ENCODE data around the gene CHRNA9. TPM values are rescaled to one million over a fixed set of nuclear protein-coding genes. Genes with fewer than 3 reads are reported as not detected.

CHRNA9 gene
- total RNA-seq, 1 donor from 2014 or later = 2.8 TPM

DNA sequence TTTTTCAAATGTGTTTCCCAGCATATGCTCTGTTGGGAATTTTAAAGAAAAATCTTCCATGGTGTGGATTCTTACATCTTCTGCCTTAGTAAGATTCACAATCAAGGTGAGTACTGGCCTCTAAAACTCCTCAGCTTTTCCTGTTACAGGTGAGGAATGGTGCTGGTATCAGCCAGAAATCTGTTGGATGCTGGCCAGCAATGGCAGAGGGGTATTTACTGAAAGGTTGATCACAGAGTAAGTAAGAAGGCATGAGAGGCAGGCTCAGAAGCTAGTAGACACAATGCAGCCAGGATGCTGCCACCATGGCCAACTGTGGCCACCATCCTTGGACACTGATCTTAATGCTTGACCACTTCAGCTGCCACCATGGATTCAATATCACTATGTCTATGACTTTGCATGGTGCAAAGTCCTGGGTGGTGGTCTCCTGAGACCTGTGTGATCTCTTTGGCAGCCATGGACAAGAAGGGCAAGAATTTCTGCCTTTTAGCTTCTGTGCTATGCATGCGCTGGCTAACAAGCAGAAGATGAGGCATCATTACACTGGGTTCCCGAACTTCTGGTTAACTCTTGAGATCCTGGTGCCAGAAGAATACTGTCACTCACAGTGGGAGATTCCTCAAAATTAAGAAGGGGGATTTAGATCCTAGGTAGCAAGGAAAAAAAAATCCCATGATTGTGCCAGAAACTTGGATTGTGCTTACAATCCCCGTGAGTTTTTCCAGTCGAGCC lies 60.2 kb downstream of the CHRNA9 start:
- H3K4me1 Mint-ChIP-seq (ENCODE audit: low read depth, unreplicated experiment) = peaks cover 7% of the 10 kb centered on the region
- DNase-seq (ENCODE audit: low read depth) (no peak), FAIRE-seq (no peak)
- peaks cover 13% of the 10 kb centered on the region for H3K27me3 Mint-ChIP-seq (ENCODE audit: low read depth, unreplicated experiment)
- no peak overlapping the region for H3K27ac Mint-ChIP-seq (ENCODE audit: unreplicated experiment)
- peaks cover 2% of the 10 kb centered on the region for H3K9me3 Mint-ChIP-seq (ENCODE audit: unreplicated experiment)
- no peaks in the 10 kb centered on the region for H3K4me1 ChIP-seq (ENCODE audit: insufficient read depth, low read length)
- H3K9me3 ChIP-seq (ENCODE audit: insufficient read depth, low read depth, low read length) = no peaks in the 10 kb centered on the region
- no peaks in the 10 kb centered on the region for H3K79me2 ChIP-seq (ENCODE audit: insufficient read depth, low read length)
- H2AFZ ChIP-seq (ENCODE audit: low read depth, low read length) = no peak overlapping the region
- no peaks in the 10 kb centered on the region for H3K27me3 ChIP-seq (ENCODE audit: insufficient read depth, low read length)
- no peaks in the 10 kb centered on the region for H4K20me1 ChIP-seq (ENCODE audit: insufficient read depth, low read length)
- no peak overlapping the region for H3K4me2 ChIP-seq (ENCODE audit: low read length)
- H3K27ac ChIP-seq (ENCODE audit: low read depth, low read length) = no peak overlapping the region
- no peak overlapping the region for H3K4me3 ChIP-seq (ENCODE audit: insufficient read depth, low read depth, low read length)
- H3K9ac ChIP-seq (ENCODE audit: low read length) = no peak overlapping the region
- no peak for TF ChIP-seq EZH2 (IDR thresholded peaks at IDR 0.05; ENCODE audit: insufficient read depth, low read length)
- TF ChIP-seq, protein P1, sequence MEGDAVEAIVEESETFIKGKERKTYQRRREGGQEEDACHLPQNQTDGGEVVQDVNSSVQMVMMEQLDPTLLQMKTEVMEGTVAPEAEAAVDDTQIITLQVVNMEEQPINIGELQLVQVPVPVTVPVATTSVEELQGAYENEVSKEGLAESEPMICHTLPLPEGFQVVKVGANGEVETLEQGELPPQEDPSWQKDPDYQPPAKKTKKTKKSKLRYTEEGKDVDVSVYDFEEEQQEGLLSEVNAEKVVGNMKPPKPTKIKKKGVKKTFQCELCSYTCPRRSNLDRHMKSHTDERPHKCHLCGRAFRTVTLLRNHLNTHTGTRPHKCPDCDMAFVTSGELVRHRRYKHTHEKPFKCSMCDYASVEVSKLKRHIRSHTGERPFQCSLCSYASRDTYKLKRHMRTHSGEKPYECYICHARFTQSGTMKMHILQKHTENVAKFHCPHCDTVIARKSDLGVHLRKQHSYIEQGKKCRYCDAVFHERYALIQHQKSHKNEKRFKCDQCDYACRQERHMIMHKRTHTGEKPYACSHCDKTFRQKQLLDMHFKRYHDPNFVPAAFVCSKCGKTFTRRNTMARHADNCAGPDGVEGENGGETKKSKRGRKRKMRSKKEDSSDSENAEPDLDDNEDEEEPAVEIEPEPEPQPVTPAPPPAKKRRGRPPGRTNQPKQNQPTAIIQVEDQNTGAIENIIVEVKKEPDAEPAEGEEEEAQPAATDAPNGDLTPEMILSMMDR (IDR thresholded peaks at IDR 0.05; ENCODE audit: insufficient read depth, low read depth, low read length) = no peak
- H3K36me3 ChIP-seq (ENCODE audit: insufficient read depth, low read length) = no peaks in the 10 kb centered on the region
- no peak overlapping the region for H3K4me3 Mint-ChIP-seq (ENCODE audit: unreplicated experiment)
- no peaks in the 10 kb centered on the region for H3K36me3 Mint-ChIP-seq (ENCODE audit: low read depth, unreplicated experiment)

DNA sequence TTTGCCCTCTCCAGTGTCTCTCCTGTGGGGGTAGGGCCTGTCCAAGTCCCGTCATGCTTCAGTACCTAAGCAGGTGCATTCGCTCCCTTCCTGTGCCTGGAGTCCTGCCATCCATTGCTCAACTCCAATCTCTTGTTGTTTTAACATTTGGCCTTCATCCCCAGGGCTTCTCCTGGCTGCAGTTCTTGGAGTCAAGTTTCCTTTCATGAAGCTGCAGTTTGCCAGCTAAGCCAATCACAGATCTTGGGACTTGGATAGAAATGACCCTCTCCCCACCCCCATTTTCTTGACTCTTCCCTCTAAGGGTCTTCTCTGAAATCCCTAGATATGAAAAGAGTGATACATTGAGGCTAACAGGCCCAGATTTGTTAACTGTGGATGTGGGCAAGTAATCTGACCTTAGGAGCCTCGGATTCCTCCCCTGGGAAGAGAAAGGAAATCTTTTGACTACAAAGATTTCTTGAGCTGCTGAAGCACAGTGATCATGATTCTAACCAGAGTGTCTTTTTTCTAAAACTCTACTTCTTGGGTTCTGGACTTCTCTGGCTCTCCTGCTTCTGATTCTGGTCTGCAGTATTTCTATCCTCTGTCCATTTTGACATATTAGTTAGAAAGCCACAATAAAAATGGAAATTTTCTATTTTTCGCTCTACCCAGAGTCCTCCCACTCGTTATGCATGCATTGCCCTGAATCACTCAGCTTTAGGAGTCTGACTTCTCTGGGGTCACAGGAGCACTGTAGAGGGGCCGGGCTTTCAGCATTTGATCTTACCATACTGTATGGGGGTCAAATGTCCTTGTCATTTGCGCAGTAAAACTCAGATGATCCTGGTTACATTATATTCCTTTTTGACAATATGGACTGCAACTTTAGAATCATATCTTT lies 61.0 kb downstream of the CHRNA9 start:
- Mint-ChIP-seq H3K4me3 (ENCODE audit: unreplicated experiment) (peak overlapping the region; percentile 14), H3K36me3 (ENCODE audit: low read depth, unreplicated experiment) (no peaks in the 10 kb centered on the region), H3K27me3 (ENCODE audit: low read depth, unreplicated experiment) (peaks cover 13% of the 10 kb centered on the region), H3K27ac (ENCODE audit: unreplicated experiment) (no peak overlapping the region), H3K9me3 (ENCODE audit: unreplicated experiment) (peaks cover 2% of the 10 kb centered on the region), H3K4me1 (ENCODE audit: low read depth, unreplicated experiment) (peaks cover 7% of the 10 kb centered on the region)
- Histone ChIP-seq H3K79me2 (ENCODE audit: insufficient read depth, low read length) (no peaks in the 10 kb centered on the region), H3K27me3 (ENCODE audit: insufficient read depth, low read length) (no peaks in the 10 kb centered on the region), H3K4me3 (ENCODE audit: insufficient read depth, low read depth, low read length) (no peak overlapping the region), H3K9ac (ENCODE audit: low read length) (no peak overlapping the region), H2AFZ (ENCODE audit: low read depth, low read length) (no peak overlapping the region), H3K4me1 (ENCODE audit: insufficient read depth, low read length) (no peaks in the 10 kb centered on the region), H3K4me2 (ENCODE audit: low read length) (no peak overlapping the region), H3K9me3 (ENCODE audit: insufficient read depth, low read depth, low read length) (no peaks in the 10 kb centered on the region), H4K20me1 (ENCODE audit: insufficient read depth, low read length) (no peaks in the 10 kb centered on the region), H3K27ac (ENCODE audit: low read depth, low read length) (no peak overlapping the region), H3K36me3 (ENCODE audit: insufficient read depth, low read length) (no peaks in the 10 kb centered on the region)
- no peak for TF ChIP-seq EZH2 (IDR thresholded peaks at IDR 0.05; ENCODE audit: insufficient read depth, low read length)
- TF ChIP-seq, protein P1 (IDR thresholded peaks at IDR 0.05; ENCODE audit: insufficient read depth, low read depth, low read length) = no peak
- DNase-seq (ENCODE audit: low read depth) (peak; percentile 11), FAIRE-seq (no peak)

Data from astrocyte (in vitro differentiated cells and primary cell).